AG10803 (cell line): ENCODE results near the gene ASB7.

Source experiments
- DNase-seq: peaks from one replicate; pipeline ENCODE4 v3.0.0; 2010; ENCODE audit warnings: low read depth
- H3K4me3 ChIP-seq: 2 replicates; pipeline ENCODE4 v1.5.1; 2011; ENCODE audit warnings: mild to moderate bottlenecking, low read length, control low read depth
- TF ChIP-seq, protein P1 (sequence below): conservative IDR thresholded peaks from 2 replicates; pipeline ENCODE4 v1.5.1; 2011; ENCODE audit warnings: mild to moderate bottlenecking, low read length, control low read depth, inconsistent platforms

The ASB7 gene, protein sequence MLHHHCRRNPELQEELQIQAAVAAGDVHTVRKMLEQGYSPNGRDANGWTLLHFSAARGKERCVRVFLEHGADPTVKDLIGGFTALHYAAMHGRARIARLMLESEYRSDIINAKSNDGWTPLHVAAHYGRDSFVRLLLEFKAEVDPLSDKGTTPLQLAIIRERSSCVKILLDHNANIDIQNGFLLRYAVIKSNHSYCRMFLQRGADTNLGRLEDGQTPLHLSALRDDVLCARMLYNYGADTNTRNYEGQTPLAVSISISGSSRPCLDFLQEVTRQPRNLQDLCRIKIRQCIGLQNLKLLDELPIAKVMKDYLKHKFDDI

GRCh38 chr15:100602064-100602822, at the start of gene ASB7, which contains the start of gene LINS1:
Gene ASB7 (plus strand): TSS chr15:100602589. CDS start chr15:100612217, 9,628 bp downstream.
Gene LINS1 (minus strand): TSS chr15:100602184. CDS start chr15:100580842, 21,342 bp downstream.
- peak within 1 kb of the TSS; percentile 95 for H3K4me3 ChIP-seq
- TF ChIP-seq, protein P1, sequence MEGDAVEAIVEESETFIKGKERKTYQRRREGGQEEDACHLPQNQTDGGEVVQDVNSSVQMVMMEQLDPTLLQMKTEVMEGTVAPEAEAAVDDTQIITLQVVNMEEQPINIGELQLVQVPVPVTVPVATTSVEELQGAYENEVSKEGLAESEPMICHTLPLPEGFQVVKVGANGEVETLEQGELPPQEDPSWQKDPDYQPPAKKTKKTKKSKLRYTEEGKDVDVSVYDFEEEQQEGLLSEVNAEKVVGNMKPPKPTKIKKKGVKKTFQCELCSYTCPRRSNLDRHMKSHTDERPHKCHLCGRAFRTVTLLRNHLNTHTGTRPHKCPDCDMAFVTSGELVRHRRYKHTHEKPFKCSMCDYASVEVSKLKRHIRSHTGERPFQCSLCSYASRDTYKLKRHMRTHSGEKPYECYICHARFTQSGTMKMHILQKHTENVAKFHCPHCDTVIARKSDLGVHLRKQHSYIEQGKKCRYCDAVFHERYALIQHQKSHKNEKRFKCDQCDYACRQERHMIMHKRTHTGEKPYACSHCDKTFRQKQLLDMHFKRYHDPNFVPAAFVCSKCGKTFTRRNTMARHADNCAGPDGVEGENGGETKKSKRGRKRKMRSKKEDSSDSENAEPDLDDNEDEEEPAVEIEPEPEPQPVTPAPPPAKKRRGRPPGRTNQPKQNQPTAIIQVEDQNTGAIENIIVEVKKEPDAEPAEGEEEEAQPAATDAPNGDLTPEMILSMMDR: no peak; the same call in 1 of the 2 replicates
- DNase-seq: peak; percentile 100

DNA sequence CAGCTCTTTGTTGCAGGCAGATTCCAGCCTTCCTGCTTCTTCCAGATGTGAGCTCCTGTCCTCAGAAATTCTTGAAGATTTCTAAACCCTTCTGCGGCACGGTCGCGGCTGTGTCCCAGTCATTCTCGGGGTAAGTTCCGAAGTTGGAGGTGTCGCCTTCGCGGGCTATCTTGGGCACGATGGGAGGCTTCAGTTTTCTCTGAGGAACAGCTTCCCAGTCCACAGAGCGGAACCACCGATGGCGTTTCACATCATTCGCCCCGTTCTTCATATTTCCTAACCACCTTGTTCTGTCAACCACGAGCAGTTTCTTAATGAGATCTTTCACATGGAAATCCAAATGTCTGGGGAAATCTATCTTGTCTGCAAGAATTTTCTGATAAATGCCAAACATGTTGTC, 48.9 kb upstream of the ASB7 start:
- no peak for DNase-seq
- no peak overlapping the region for H3K4me3 ChIP-seq
- TF ChIP-seq, protein P1: no peak

DNA sequence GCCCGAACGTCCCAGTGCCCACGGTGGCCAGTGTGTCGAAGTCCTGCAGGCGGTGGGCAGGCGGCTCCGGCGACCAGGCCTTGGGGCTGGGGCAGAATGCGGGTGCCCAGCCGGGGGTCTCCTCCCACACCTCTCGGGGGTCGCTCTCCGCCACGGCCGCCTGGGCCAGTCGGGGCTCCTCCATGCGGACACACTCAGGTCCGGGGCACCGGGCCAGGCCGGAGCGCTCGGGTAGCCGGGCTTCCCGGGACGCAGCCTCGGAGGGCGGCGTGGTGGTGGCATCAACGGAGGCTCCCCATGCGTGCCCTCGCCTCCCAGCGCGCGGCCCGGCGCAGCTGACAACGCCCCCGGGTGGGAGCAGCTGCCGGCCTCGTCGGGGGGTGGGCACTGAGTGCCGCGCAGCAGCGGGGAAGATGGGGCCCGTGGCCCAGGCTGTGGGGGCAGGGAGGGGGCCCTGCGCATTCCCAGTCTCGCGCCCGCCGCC, 43.6 kb upstream of the ASB7 start:
- DNase-seq: no peak
- H3K4me3 ChIP-seq: no peak overlapping the region
- TF ChIP-seq, protein P1: no peak

DNA sequence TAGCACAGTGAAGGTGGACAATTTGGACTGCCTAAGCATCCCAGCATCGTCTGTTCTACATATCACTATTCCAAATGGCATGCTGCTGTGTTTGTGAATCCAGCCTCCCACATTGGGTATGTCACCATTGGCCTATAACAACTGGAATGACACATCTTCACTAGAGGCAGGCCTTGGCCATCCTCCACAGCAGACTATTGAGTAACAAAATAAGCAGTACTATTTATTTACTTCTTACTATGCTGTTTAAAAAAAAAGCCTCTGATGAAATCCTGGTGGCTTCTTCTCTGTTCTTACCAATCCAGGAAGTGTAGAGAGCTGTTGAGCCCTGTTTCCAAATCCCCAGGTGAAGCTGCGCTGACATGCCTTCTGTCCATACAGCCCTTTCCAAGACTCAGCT, 43.1 kb upstream of the ASB7 start:
- DNase-seq: peak; percentile 78

GRCh38 chr15:100560323-100560722, 42.1 kb upstream of the ASB7 start:
- DNase-seq: no peak
- TF ChIP-seq, protein P1: no peak

More for the DNA sequence above, 43.1 kb upstream of the ASB7 start:
- TF ChIP-seq, protein P1: no peak
- no peak overlapping the region for H3K4me3 ChIP-seq

DNA sequence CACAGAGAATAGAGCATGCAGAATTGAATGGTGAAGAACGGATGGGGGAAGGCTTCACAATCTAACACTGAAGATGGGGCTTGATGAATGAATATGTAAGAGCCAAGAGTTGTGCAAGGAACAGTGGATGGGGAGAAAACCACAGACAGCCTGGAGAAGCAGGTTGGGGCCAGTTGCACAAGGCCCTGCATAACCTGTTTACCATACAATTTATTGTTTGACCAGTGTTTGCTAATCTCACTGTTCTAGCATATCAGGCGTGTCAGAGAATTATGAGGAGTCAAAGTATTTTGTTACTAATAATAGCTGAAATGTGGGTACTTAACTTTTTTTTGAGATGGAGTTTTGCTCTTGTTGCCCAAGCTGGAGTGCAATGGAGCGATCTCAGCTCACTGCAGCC, 36.8 kb upstream of the ASB7 start:
- no peak overlapping the region for H3K4me3 ChIP-seq
- TF ChIP-seq, protein P1: no peak
- DNase-seq: peak; percentile 5

More at GRCh38 chr15:100560323-100560722, 42.1 kb upstream of the ASB7 start:
- no peak overlapping the region for H3K4me3 ChIP-seq
